Activated CD4-positive, alpha-beta memory T cell treated with anti-CD3 and anti-CD28 coated beads, Interleukin-2, amount 10 ng/mL, durations not matched to agents 7 days and 5 days (primary cell): ENCODE results near the gene GDF2. TPM values are rescaled to one million over a fixed set of nuclear protein-coding genes. Genes with fewer than 3 reads are reported as not detected.

Experiments
- CTCF ChIA-PET: fragments of 350-600 bp; sonication (Branson Sonifier 250); formaldehyde crosslinking; loops from one replicate; lab custom pipeline; 2021; ENCODE audit warnings: antibody characterized with exemption, inconsistent platforms; lab: Charles Lee
- POLR2A ChIA-PET: fragments of 350-600 bp; sonication (Branson Sonifier 250); formaldehyde crosslinking; loops from one replicate; lab custom pipeline; 2021; ENCODE audit warnings: antibody characterized with exemption; lab: Charles Lee
- DNase-seq: peaks from one replicate; pipeline ENCODE4 v3.0.0-alpha.2; 2020
- H3K27ac Mint-ChIP-seq: one replicate; pipeline ENCODE4 v1.8.0; 2021; ENCODE audit warnings: mild to moderate bottlenecking, mixed read lengths
- H3K27me3 Mint-ChIP-seq: one replicate; pipeline ENCODE4 v1.8.0; 2021; ENCODE audit warnings: mixed read lengths
- H3K36me3 Mint-ChIP-seq: one replicate; pipeline ENCODE4 v1.8.0; 2021; ENCODE audit warnings: low read depth, mixed read lengths
- H3K4me1 Mint-ChIP-seq: one replicate; pipeline ENCODE4 v1.8.0; 2021; ENCODE audit warnings: mixed read lengths
- H3K4me3 Mint-ChIP-seq: one replicate; pipeline ENCODE4 v1.8.0; 2021; ENCODE audit warnings: mild to moderate bottlenecking, mixed read lengths
- H3K9me3 Mint-ChIP-seq: one replicate; pipeline ENCODE4 v1.8.0; 2021; ENCODE audit warnings: mixed read lengths
- total RNA-seq, 2 experiments: library from RNA; stranded (reverse); gene quantifications; one replicate each; pipeline ENCODE4 v1.2.3, GENCODE V29; 2021

GDF2 gene
- total RNA-seq, 2 experiments from 2014 or later, result not detected

DNA sequence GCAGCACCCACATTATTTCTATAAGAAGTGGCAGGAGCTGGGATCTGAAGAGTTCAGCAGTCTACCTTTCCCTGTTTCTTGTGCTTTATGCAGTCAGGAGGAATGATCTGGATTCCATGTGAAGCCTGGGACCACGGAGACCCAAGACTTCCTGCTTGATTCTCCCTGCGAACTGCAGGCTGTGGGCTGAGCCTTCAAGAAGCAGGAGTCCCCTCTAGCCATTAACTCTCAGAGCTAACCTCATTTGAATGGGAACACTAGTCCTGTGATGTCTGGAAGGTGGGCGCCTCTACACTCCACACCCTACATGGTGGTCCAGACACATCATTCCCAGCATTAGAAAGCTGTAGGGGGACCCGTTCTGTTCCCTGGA is 25.0 kb downstream of the GDF2 start:
- ChIA-PET CTCF (interaction anchor here (1.2 kb wide), 1 partner anchor 15 kb away, joined by 4 read pairs; no protein-coding TSS in a partner anchor), POLR2A (no interaction called here)
- no peaks in the 10 kb centered on the region for H3K9me3 Mint-ChIP-seq
- H3K27me3 Mint-ChIP-seq, result no peaks in the 10 kb centered on the region
- H3K4me1 Mint-ChIP-seq, result no peaks in the 10 kb centered on the region
- DNase-seq, result no peak
- H3K4me3 Mint-ChIP-seq, result no peak overlapping the region
- H3K36me3 Mint-ChIP-seq, result no peaks in the 10 kb centered on the region
- no peak overlapping the region for H3K27ac Mint-ChIP-seq

DNA sequence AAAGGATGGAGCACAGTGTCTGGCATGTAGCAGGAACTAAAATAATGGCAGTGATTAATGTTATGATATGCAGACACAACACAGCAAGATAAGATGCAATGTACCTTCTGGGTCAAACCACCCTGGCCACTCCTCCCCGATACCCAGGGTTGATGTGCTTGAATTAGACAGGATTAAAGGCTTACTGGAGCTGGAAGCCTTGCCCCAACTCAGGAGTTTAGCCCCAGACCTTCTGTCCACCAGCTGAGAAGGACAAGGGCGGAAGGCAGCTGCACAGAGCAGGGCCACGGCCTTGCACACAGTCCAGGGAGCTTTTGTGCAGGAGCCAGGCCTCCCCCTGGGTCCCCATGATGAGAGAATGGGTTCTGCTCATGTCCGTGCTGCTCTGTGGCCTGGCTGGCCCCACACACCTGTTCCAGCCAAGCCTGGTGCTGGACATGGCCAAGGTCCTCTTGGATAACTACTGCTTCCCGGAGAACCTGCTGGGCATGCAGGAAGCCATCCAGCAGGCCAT is 25.9 kb downstream of the GDF2 start, which contains the start of gene RBP3:
Gene RBP3 (plus strand): TSS at position 226 of the 514 bp plus-strand sequence. CDS start 122 bp downstream, at position 348.
- no peak for DNase-seq
- Mint-ChIP-seq H3K27ac (no peak within 1 kb of the TSS), H3K4me3 (no peak within 1 kb of the TSS), H3K9me3 (no peaks in the 10 kb centered on the region), H3K36me3 (no peaks in the 10 kb centered on the region), H3K4me1 (no peaks in the 10 kb centered on the region), H3K27me3 (no peaks in the 10 kb centered on the region)
- ChIA-PET CTCF (no interaction called here), POLR2A (no interaction called here)

DNA sequence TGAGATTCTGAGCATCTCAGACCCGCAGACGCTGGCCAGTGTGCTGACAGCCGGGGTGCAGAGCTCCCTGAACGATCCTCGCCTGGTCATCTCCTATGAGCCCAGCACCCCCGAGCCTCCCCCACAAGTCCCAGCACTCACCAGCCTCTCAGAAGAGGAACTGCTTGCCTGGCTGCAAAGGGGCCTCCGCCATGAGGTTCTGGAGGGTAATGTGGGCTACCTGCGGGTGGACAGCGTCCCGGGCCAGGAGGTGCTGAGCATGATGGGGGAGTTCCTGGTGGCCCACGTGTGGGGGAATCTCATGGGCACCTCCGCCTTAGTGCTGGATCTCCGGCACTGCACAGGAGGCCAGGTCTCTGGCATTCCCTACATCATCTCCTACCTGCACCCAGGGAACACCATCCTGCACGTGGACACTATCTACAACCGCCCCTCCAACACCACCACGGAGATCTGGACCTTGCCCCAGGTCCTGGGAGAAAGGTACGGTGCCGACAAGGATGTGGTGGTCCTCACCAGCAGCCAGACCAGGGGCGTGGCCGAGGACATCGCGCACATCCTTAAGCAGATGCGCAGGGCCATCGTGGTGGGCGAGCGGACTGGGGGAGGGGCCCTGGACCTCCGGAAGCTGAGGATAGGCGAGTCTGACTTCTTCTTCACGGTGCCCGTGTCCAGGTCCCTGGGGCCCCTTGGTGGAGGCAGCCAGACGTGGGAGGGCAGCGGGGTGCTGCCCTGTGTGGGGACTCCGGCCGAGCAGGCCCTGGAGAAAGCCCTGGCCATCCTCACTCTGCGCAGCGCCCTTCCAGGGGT is 26.6 kb downstream of the GDF2 start:
- Mint-ChIP-seq H3K27me3 (no peaks in the 10 kb centered on the region), H3K36me3 (no peaks in the 10 kb centered on the region), H3K4me3 (no peak overlapping the region), H3K27ac (no peak overlapping the region), H3K4me1 (no peaks in the 10 kb centered on the region), H3K9me3 (no peaks in the 10 kb centered on the region)
- CTCF ChIA-PET, result no interaction called here
- no peak for DNase-seq
- POLR2A ChIA-PET, result no interaction called here

DNA sequence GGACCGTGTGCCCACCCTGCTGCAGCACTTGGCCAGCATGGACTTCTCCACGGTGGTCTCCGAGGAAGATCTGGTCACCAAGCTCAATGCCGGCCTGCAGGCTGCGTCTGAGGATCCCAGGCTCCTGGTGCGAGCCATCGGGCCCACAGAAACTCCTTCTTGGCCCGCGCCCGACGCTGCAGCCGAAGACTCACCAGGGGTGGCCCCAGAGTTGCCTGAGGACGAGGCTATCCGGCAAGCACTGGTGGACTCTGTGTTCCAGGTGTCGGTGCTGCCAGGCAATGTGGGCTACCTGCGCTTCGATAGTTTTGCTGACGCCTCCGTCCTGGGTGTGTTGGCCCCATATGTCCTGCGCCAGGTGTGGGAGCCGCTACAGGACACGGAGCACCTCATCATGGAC is 27.3 kb downstream of the GDF2 start:
- ChIA-PET CTCF (no interaction called here), POLR2A (no interaction called here)
- no peaks in the 10 kb centered on the region for H3K4me1 Mint-ChIP-seq
- H3K4me3 Mint-ChIP-seq, result no peak overlapping the region
- no peaks in the 10 kb centered on the region for H3K36me3 Mint-ChIP-seq
- DNase-seq, result no peak
- no peaks in the 10 kb centered on the region for H3K27me3 Mint-ChIP-seq
- H3K27ac Mint-ChIP-seq, result no peak overlapping the region
- no peaks in the 10 kb centered on the region for H3K9me3 Mint-ChIP-seq

GRCh38 chr10:47349941-47350371 is 27.7 kb downstream of the GDF2 start:
- Mint-ChIP-seq H3K27ac (no peak overlapping the region), H3K9me3 (no peaks in the 10 kb centered on the region), H3K27me3 (no peaks in the 10 kb centered on the region), H3K36me3 (no peaks in the 10 kb centered on the region), H3K4me1 (no peaks in the 10 kb centered on the region), H3K4me3 (no peak overlapping the region)
- POLR2A ChIA-PET, result no interaction called here
- CTCF ChIA-PET, result no interaction called here
- DNase-seq, result no peak

- CTCF ChIA-PET, result no interaction called here
These were observed 28.7 kb downstream of the GDF2 start for GRCh38 chr10:47350671-47351640.

DNA sequence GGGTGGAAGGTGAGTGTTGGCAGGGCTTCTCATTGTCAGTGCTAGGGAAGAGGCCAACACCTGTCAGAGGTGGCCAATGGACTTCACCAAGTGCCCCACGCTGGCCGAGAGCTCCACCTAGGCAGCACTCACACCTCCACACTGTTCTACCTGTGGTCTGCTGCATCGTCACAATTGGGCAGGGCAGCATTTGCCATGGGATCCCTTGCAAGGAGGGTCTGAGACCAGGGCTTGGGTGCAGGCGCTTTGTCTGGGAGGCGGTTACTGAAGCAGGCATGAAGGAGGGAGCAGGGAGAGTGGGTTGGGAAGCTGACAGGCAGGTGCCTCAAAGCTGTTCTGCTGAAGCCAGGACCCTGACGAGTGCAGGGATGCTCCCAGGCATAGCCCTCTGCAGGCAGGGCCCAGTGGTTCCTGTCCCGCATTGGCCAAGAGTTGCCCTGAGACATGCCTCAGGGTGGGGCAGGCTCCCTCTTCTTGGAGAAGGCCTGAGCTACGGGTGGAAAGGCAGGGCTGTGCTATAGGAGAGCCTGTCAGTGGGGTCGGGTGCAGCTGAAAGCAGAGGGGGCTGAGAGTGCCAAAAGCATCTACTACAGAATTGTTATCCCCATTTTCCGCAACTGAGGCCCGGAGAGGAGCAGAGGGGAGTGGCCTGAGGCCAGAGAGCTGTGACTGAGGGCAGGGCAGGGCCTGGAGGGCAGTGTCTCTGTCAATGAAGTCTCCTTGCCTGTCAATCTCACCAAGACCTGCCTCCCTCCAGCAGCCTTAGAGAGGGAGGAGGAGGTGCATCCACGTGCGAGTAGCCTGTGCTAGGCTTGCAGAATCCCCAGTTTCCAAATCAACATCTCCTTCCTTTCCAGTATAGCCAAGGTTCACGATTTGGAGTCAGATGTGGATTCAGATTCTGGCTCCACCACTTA is 29.9 kb downstream of the GDF2 start:
- Mint-ChIP-seq H3K9me3 (no peaks in the 10 kb centered on the region), H3K4me1 (no peaks in the 10 kb centered on the region), H3K27ac (no peak overlapping the region), H3K4me3 (no peak overlapping the region), H3K36me3 (no peaks in the 10 kb centered on the region), H3K27me3 (no peaks in the 10 kb centered on the region)
- ChIA-PET CTCF (no interaction called here), POLR2A (no interaction called here)
- no peak for DNase-seq

More at GRCh38 chr10:47350671-47351640, 28.7 kb downstream of the GDF2 start:
- Mint-ChIP-seq H3K36me3 (no peaks in the 10 kb centered on the region), H3K27ac (no peak overlapping the region), H3K4me3 (no peak overlapping the region), H3K4me1 (no peaks in the 10 kb centered on the region), H3K27me3 (no peaks in the 10 kb centered on the region), H3K9me3 (no peaks in the 10 kb centered on the region)
- POLR2A ChIA-PET, result no interaction called here
- no peak for DNase-seq

DNA sequence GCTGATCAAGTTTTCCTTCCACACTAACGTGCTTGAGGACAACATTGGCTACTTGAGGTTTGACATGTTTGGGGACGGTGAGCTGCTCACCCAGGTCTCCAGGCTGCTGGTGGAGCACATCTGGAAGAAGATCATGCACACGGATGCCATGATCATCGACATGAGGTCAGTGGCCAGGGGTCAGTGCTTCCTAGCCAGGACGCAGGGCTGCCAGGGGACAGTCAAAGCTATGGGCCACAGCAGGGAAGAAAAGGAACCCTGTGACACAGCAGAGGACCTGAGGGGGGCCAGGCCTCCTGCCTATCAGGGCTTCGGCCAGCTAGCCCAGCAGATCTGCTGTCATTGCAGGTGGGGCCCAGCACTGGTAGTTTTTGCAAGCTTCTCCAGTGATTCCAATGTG is 31.1 kb downstream of the GDF2 start:
- H3K9me3 Mint-ChIP-seq, result no peaks in the 10 kb centered on the region
- no peaks in the 10 kb centered on the region for H3K36me3 Mint-ChIP-seq
- no peak overlapping the region for H3K27ac Mint-ChIP-seq
- H3K4me1 Mint-ChIP-seq, result no peaks in the 10 kb centered on the region
- H3K27me3 Mint-ChIP-seq, result no peaks in the 10 kb centered on the region
- ChIA-PET CTCF (no interaction called here), POLR2A (no interaction called here)
- DNase-seq, result no peak
- H3K4me3 Mint-ChIP-seq, result no peak overlapping the region

- Mint-ChIP-seq H3K27me3 (no peaks in the 10 kb centered on the region), H3K4me1 (no peaks in the 10 kb centered on the region), H3K9me3 (no peaks in the 10 kb centered on the region), H3K4me3 (no peak overlapping the region), H3K27ac (no peak overlapping the region), H3K36me3 (no peaks in the 10 kb centered on the region)
- DNase-seq, result no peak
- CTCF ChIA-PET, result no interaction called here
- POLR2A ChIA-PET, result no interaction called here
These were observed 31.9 kb downstream of the GDF2 start for GRCh38 chr10:47354165-47354564.

GRCh38 chr10:47354900-47355299 is 32.6 kb downstream of the GDF2 start:
- DNase-seq, result no peak
- ChIA-PET POLR2A (no interaction called here), CTCF (interaction anchor here (1.4 kb wide), 1 partner anchor 307 kb away, joined by 4 read pairs; no protein-coding TSS in a partner anchor)
- Mint-ChIP-seq H3K27me3 (no peaks in the 10 kb centered on the region), H3K9me3 (no peaks in the 10 kb centered on the region), H3K36me3 (no peaks in the 10 kb centered on the region), H3K4me1 (no peaks in the 10 kb centered on the region), H3K27ac (no peak overlapping the region), H3K4me3 (no peak overlapping the region)

GRCh38 chr10:47356708-47357107 is 34.5 kb downstream of the GDF2 start:
- DNase-seq, result no peak

GRCh38 chr10:47357131-47357582 is 34.9 kb downstream of the GDF2 start:
- H3K27ac Mint-ChIP-seq, result no peak overlapping the region
- CTCF ChIA-PET, result interaction anchor here (0.7 kb wide), 1 partner anchor 16 kb away, joined by 3 read pairs; no protein-coding TSS in a partner anchor

More at GRCh38 chr10:47356708-47357107, 34.5 kb downstream of the GDF2 start:
- no peak overlapping the region for H3K4me3 Mint-ChIP-seq
- H3K4me1 Mint-ChIP-seq, result no peaks in the 10 kb centered on the region
- H3K9me3 Mint-ChIP-seq, result no peaks in the 10 kb centered on the region
- CTCF ChIA-PET, result no interaction called here
- no peak overlapping the region for H3K27ac Mint-ChIP-seq
- no peaks in the 10 kb centered on the region for H3K27me3 Mint-ChIP-seq
- H3K36me3 Mint-ChIP-seq, result no peaks in the 10 kb centered on the region
- POLR2A ChIA-PET, result no interaction called here

More at GRCh38 chr10:47357131-47357582, 34.9 kb downstream of the GDF2 start:
- no peak for DNase-seq
- no peaks in the 10 kb centered on the region for H3K36me3 Mint-ChIP-seq
- H3K4me1 Mint-ChIP-seq, result no peaks in the 10 kb centered on the region
- H3K9me3 Mint-ChIP-seq, result no peaks in the 10 kb centered on the region
- POLR2A ChIA-PET, result no interaction called here
- peaks cover 4% of the 10 kb centered on the region for H3K27me3 Mint-ChIP-seq
- no peak overlapping the region for H3K4me3 Mint-ChIP-seq
